ENCODE measurements around the gene MMGT1. TPM values are rescaled to one million over a fixed set of nuclear protein-coding genes. Genes with fewer than 3 reads are reported as not detected.

Gene MMGT1
- 5.6 to 18.4 TPM (median 16.8 TPM) in 5 replicates for total RNA-seq (2022; extraction: Qiagen RNA extraction; ENCODE audit: low read depth)

DNA sequence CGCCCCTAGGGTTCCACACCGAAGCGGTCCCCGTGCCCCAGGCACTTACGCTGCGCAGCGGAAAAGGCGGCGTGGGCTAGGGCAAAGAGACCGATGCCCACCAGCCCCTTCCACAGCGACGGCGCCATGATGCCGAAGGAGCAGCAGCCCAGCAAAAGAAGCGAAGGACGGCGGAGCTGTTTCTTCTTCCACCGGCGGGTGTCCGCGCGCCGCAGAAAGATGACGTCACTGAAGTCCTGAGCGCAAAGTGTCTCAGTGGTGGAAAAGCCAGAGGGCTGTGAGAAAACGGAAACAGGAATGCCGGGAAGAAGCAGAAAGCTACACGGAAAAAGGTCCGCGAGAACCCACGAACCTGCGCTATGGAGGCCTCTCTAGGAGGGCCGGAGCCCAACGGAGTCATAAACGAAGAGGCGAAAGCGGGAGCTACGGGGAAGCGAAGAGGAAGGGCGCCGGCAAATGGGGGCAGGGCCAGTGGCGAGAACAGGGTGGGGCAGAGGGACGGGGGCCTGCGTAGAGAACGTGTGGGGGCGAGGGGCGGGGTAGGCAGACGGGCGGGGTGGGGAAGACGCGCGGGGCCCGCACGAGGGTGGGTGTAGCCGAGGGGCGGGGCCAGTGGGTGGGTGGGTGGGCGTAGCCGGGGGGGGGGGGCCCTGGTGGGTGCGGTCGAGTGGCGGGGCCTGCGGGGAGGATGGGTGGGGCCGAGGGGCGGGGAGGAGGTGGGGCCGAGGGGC lies at the start of gene MMGT1:
Gene MMGT1, minus strand, starts transcription at position 441 of the 731 bp plus-strand sequence. Its CDS starts 313 bp downstream, at position 128.

DNA sequence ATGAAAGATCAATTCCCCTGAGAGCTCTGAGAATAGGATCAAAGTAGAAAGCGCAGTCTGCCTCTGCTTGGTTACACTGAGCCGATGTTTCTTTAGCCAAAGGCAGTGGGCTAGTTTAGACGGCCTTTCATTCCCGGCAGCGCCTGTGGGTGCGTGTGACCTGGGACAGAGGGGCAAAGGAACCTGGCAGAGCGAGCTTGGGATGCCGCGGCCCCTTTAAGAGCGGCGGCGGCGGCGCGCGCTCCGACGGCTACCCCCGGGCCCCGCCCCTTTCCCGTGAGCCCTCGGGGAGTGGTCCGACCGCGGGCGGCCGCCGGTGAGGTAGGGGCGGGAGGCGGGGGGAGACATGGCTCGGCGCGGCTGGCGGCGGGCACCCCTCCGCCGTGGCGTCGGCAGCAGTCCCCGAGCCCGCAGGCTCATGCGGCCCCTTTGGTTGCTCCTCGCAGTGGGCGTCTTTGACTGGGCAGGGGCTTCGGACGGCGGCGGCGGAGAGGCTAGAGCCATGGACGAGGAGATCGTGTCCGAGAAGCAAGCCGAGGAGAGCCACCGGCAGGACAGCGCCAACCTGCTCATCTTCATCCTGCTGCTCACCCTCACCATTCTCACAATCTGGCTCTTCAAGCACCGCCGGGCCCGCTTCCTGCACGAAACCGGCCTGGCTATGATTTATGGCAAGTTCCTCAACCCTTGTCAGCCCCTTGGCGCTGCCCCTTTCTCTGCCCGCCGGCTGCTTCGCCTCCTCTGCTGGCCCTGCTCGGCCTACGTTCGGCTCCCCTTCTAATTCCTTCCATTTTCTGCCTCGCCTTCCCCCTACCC lies 11.6 kb upstream of the MMGT1 start, which contains the start of gene SLC9A6:
Gene SLC9A6, plus strand, starts transcription at position 279 of the 816 bp plus-strand sequence. Its CDS starts 224 bp downstream, at position 503.

Other genes starting within 250 kb of the MMGT1 start
- 0.15 to 0.17 TPM in 2 of 5 replicates, not detected in the others for gene CT45A3, start 205.8 kb downstream of the MMGT1 start, total RNA-seq (2022; extraction: Qiagen RNA extraction; ENCODE audit: low read depth)
- gene CT45A5, start 188.5 kb downstream of the MMGT1 start, total RNA-seq (2022; extraction: Qiagen RNA extraction; ENCODE audit: low read depth): 0.26 TPM in 1 of 5 replicates, not detected in the others
- not detected in 5 replicates for gene CT45A6, start 171.2 kb downstream of the MMGT1 start, total RNA-seq (2022; extraction: Qiagen RNA extraction; ENCODE audit: low read depth)
- not detected in 5 replicates for gene CT45A2, start 154.0 kb downstream of the MMGT1 start, total RNA-seq (2022; extraction: Qiagen RNA extraction; ENCODE audit: low read depth)
- not detected in 5 replicates for gene CT45A7, start 136.7 kb downstream of the MMGT1 start, total RNA-seq (2022; extraction: Qiagen RNA extraction; ENCODE audit: low read depth)
- gene CT45A8, start 119.5 kb downstream of the MMGT1 start, total RNA-seq (2022; extraction: Qiagen RNA extraction; ENCODE audit: low read depth): not detected in 5 replicates
- not detected in 5 replicates for gene CT45A9, start 102.2 kb downstream of the MMGT1 start, total RNA-seq (2022; extraction: Qiagen RNA extraction; ENCODE audit: low read depth)
- 0.13 to 0.56 TPM (median 0.33 TPM) in 3 of 5 replicates, not detected in the others for gene CT45A10, start 80.5 kb downstream of the MMGT1 start, total RNA-seq (2022; extraction: Qiagen RNA extraction; ENCODE audit: low read depth)
- 0.03 TPM in 1 of 5 replicates, not detected in the others for gene SAGE1, start 80.3 kb downstream of the MMGT1 start, total RNA-seq (2022; extraction: Qiagen RNA extraction; ENCODE audit: low read depth)
- 4.9 to 9.9 TPM (median 8.1 TPM) in 5 replicates for gene SLC9A6, start 11.4 kb upstream of the MMGT1 start, total RNA-seq (2022; extraction: Qiagen RNA extraction; ENCODE audit: low read depth)
- gene FHL1, start 173.5 kb upstream of the MMGT1 start, total RNA-seq (2022; extraction: Qiagen RNA extraction; ENCODE audit: low read depth): 21.8 to 26.5 TPM (median 24.0 TPM) in 5 replicates

Data from A549 treated with RU486 at 1 μM for 4 hours (cell line).